Stimulated activated naive B cell treated with anti-CD40 and anti-IgM and Interleukin-4, amounts not matched to agents 10 μg/mL and 1 μg/mL and 100 μg/mL, for 72 hours (primary cell): Measurements from ENCODE around the gene TSFM.

Experiments used
- ATAC-seq, 2 donors: fragments of 150-1000 bp; cut with Tn5 transposase; replicated peaks; 2 replicates each; pipeline ENCODE4 v1.10.0; 2021; ENCODE audit warnings: moderate library complexity in 1 of 2
- DNase-seq: peaks from one replicate; pipeline ENCODE4 v3.0.0; 2021
- H3K27ac Mint-ChIP-seq: one replicate; pipeline ENCODE4 v1.8.0; 2022; ENCODE audit warnings: mild to moderate bottlenecking, mixed read lengths
- H3K27me3 Mint-ChIP-seq, 2 donors: one replicate each; pipeline ENCODE4 v1.8.0; 2022; ENCODE audit warnings: mixed read lengths in 2 of 2
- H3K36me3 Mint-ChIP-seq, 2 donors: one replicate each; pipeline ENCODE4 v1.8.0; 2022; ENCODE audit warnings: mixed read lengths in 2 of 2, mild to moderate bottlenecking in 1 of 2
- H3K4me1 Mint-ChIP-seq, 2 donors: one replicate each; pipeline ENCODE4 v1.8.0; 2022; ENCODE audit warnings: mixed read lengths in 2 of 2, mild to moderate bottlenecking in 1 of 2
- H3K4me3 Mint-ChIP-seq, 2 donors: one replicate each; pipeline ENCODE4 v1.8.0; 2022; ENCODE audit warnings: mild to moderate bottlenecking in 2 of 2, mixed read lengths in 2 of 2, moderate library complexity in 1 of 2
- H3K9me3 Mint-ChIP-seq, 2 donors: one replicate each; pipeline ENCODE4 v1.8.0; 2022; ENCODE audit warnings: mixed read lengths in 2 of 2, mild to moderate bottlenecking in 1 of 2

Gene TSFM

DNA sequence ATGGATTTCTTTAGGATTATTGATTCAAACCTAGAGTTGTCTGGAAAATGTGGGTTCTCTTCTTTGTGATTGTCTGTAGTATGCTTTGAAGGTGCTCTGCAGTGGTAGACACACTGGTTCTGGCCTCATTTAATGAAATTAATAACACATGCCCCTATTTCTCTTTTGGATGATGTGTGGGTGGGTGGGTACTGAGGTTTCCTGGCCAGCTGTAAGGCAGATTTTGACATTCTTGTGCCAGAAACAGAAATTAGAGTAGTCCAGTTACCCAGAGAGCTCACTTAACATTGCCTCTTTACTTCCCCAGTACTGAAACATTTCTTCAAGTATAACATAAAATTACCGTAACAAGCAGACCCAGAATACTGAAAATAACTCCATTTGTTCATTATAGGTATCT lies 14.4 kb downstream of the TSFM start:
- peak overlapping the region; percentile 20 for H3K27ac Mint-ChIP-seq
- H3K27me3 Mint-ChIP-seq, result no peaks in the 10 kb centered on the region
- H3K4me1 Mint-ChIP-seq, result no peaks in the 10 kb centered on the region
- peaks cover 28 to 50% of the 10 kb centered on the region in 2 donors for H3K36me3 Mint-ChIP-seq
- DNase-seq (no peak), ATAC-seq (no peak)
- no peak overlapping the region for H3K4me3 Mint-ChIP-seq
- no peaks in the 10 kb centered on the region for H3K9me3 Mint-ChIP-seq

GRCh38 chr12:57797933-57798332 lies 15.3 kb downstream of the TSFM start:
- Mint-ChIP-seq H3K4me3 (no peak overlapping the region), H3K9me3 (no peaks in the 10 kb centered on the region), H3K36me3 (peaks cover 20 to 48% of the 10 kb centered on the region in 2 donors), H3K4me1 (no peaks in the 10 kb centered on the region), H3K27ac (no peak overlapping the region), H3K27me3 (no peaks in the 10 kb centered on the region)
- DNase-seq, result no peak
- ATAC-seq, result no peak

DNA sequence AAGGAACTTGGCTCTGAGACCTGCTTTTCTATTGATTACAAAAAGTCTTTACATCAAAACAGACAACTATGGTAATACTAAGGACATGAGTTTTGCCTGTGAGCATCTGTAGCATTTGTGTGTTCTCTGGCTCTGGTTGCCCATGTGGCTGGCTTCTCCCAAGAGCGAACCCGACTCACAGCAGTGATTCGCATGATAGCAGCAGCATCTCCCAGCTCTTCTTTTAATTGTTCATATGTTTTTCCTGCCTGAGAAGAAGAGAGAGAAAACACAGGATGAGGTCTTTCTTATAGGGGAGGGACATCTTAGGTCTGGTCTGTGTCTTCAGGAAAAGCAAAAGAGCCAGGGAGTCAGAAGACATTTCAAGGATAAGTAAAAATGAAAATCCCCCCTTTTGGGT lies 18.4 kb downstream of the TSFM start:
- peaks cover 14 to 34% of the 10 kb centered on the region in 2 donors for H3K36me3 Mint-ChIP-seq
- H3K9me3 Mint-ChIP-seq, result no peaks in the 10 kb centered on the region
- no peaks in the 10 kb centered on the region for H3K4me1 Mint-ChIP-seq
- peak overlapping the region; percentile 37 for H3K27ac Mint-ChIP-seq
- no peaks in the 10 kb centered on the region for H3K27me3 Mint-ChIP-seq
- H3K4me3 Mint-ChIP-seq, result no peak overlapping the region
- DNase-seq (no peak), ATAC-seq (no peak)

GRCh38 chr12:57802607-57803006 lies 20.0 kb downstream of the TSFM start:
- H3K4me1 Mint-ChIP-seq, result no peaks in the 10 kb centered on the region
- H3K36me3 Mint-ChIP-seq, result peaks cover 13 to 27% of the 10 kb centered on the region in 2 donors
- H3K27me3 Mint-ChIP-seq, result no peaks in the 10 kb centered on the region
- no peak overlapping the region for H3K4me3 Mint-ChIP-seq
- H3K27ac Mint-ChIP-seq, result no peak overlapping the region
- DNase-seq (no peak), ATAC-seq (no peak)
- H3K9me3 Mint-ChIP-seq, result no peaks in the 10 kb centered on the region

DNA sequence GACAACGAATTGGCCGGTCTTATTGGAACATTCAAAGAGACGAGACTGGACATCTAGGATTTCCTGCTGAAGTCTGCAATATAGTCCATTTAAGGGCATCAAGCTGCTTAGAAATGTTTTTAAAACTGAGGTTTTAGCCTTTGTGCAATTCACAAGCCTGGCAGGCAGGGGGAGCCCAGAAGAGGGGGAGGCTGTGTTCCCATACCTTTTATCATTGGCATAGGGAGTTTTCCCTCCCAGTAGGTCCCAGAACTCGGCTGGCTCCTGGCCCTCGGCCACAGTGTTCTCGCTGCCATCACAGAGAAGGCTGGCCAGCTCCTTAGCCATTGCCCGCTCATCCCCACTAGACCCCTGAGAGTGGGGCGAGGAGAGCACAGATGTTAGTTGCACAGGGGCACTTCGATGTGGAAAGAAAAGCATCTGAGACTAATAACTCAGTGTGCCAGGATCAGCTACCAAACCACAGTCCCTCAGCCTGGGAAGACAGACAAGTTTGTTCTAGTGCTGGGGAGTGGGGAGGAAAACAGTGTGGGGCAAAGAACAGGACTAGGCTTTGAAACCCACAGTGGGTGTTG lies 20.8 kb downstream of the TSFM start:
- Mint-ChIP-seq H3K27ac (no peak overlapping the region), H3K4me1 (no peaks in the 10 kb centered on the region), H3K4me3 (no peak overlapping the region), H3K36me3 (peaks cover 13 to 21% of the 10 kb centered on the region in 2 donors), H3K9me3 (no peaks in the 10 kb centered on the region), H3K27me3 (no peaks in the 10 kb centered on the region)
- ATAC-seq, result peak in 1 of 2 donors; percentile 38
- no peak for DNase-seq

DNA sequence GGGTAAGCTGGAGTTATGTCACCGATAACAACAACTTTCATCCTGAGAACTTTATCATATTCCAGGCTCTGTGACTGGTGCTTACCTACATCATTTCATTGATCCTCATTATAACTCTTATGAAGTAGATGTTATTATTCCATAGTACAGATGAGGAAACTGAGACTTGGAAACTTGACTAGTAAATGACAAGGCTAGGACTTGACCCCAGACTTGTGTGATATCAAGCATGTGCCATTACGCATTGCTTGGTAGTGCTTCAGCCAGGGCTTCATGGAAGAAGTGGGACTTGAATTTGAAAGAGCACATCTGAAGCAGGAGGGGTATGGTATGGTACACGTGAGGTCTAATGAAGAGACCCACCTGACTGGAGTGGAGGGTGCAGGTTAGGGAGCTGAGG lies 24.1 kb downstream of the TSFM start:
- DNase-seq (no peak), ATAC-seq (no peak)
- H3K27ac Mint-ChIP-seq, result no peak overlapping the region
- peaks cover 11% of the 10 kb centered on the region in 2 donors for H3K36me3 Mint-ChIP-seq
- no peaks in the 10 kb centered on the region for H3K27me3 Mint-ChIP-seq
- no peaks in the 10 kb centered on the region for H3K4me1 Mint-ChIP-seq
- H3K4me3 Mint-ChIP-seq, result no peak overlapping the region
- H3K9me3 Mint-ChIP-seq, result no peaks in the 10 kb centered on the region

- ATAC-seq (no peak), DNase-seq (no peak)
- Mint-ChIP-seq H3K9me3 (no peaks in the 10 kb centered on the region), H3K27ac (no peak overlapping the region), H3K4me3 (no peak overlapping the region), H3K36me3 (peaks cover 14 to 15% of the 10 kb centered on the region in 2 donors), H3K27me3 (no peaks in the 10 kb centered on the region), H3K4me1 (no peaks in the 10 kb centered on the region)
Measured at GRCh38 chr12:57807285-57807684, 24.7 kb downstream of the TSFM start.

- no peak for ATAC-seq
- H3K27ac Mint-ChIP-seq, result no peak overlapping the region
- no peaks in the 10 kb centered on the region for H3K27me3 Mint-ChIP-seq
- H3K36me3 Mint-ChIP-seq, result peaks cover 9 to 15% of the 10 kb centered on the region in 2 donors
- no peak overlapping the region for H3K4me3 Mint-ChIP-seq
- H3K4me1 Mint-ChIP-seq, result no peaks in the 10 kb centered on the region
- DNase-seq, result no peak
- H3K9me3 Mint-ChIP-seq, result no peaks in the 10 kb centered on the region
Measured at GRCh38 chr12:57808351-57808750, 25.8 kb downstream of the TSFM start.

DNA sequence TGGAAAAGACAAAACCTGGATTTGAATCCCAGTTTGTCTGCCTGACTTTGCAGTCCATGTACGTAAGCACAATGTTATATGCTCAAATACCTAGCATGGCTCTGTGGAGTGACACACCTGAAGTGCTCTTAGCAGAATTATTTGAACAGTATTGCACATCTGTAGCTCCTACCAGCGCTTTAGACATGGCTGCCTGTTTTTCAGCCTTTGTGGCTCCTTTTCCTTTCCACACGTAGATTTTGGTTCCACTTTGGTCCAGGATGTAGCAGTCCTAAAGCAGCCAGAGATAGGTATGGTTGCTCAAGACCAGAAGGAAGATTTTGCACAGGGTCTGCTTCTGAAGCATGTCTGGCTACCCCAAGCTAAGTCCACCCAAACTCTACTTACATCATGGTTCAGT lies 26.8 kb downstream of the TSFM start:
- ATAC-seq (no peak), DNase-seq (no peak)
- Mint-ChIP-seq H3K9me3 (no peaks in the 10 kb centered on the region), H3K27me3 (no peaks in the 10 kb centered on the region), H3K36me3 (peaks cover 12 to 13% of the 10 kb centered on the region in 2 donors), H3K27ac (no peak overlapping the region), H3K4me1 (no peaks in the 10 kb centered on the region), H3K4me3 (no peak overlapping the region)

DNA sequence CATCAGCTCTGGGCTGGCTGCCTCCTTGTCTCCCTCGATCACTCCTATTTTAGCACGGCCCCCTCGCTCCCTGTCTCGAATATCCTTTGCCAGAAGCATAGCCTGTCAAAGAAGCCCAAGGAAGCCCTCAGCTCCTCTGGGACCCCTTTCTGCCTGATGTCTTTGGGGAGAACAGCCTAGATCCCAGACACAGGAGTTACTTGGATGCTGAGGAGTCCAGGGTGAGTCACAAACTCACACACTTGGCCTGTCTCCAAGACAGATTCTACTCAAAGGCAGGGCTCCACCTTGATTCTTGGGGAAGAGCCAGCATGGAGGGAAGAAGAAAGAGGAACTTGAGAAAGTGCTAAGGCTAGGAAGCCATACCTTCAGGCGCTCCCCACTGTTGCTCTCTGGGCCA lies 27.9 kb downstream of the TSFM start:
- Mint-ChIP-seq H3K27ac (no peak overlapping the region), H3K4me3 (no peak overlapping the region), H3K36me3 (peaks cover 13 to 14% of the 10 kb centered on the region in 2 donors), H3K9me3 (no peaks in the 10 kb centered on the region), H3K27me3 (no peaks in the 10 kb centered on the region), H3K4me1 (no peaks in the 10 kb centered on the region)
- no peak for ATAC-seq
- DNase-seq, result no peak

DNA sequence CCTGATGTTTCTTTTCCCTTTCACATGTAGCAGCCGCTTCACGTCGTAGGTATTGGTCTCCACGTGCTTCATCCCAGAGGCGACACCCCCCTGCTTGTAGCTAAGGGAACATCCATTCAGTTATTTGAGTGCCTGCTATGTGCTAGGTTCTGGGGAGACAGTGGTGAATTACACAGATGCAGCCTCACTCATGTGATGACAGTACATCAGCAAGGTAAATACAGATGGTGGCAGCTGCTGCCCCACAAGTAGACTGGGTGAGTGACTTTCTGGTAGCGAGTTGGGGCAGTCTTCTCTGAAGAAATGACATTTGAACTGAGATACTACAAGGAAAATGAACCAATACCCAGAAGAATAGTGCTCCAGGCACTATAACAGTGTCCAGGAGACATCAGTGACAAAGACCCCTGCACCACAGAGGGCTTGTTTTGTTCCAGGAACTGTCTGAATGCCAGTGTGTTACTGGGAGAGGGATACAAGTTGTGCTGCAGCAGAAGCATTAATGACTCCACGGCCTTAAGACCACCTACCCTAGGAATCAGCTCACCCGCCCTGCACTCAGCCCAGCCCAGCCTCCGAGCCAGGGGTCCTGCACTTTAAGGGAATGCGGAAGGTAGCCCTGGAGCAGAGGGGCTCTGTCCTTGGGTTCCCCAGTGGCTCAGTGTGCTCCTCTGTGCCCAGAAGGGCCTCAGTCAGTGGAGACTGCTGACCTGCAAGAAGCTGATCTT lies 28.6 kb downstream of the TSFM start:
- no peak for DNase-seq
- Mint-ChIP-seq H3K4me1 (no peaks in the 10 kb centered on the region), H3K4me3 (no peak overlapping the region), H3K36me3 (peaks cover 13% of the 10 kb centered on the region in 2 donors), H3K27me3 (no peaks in the 10 kb centered on the region), H3K9me3 (no peaks in the 10 kb centered on the region), H3K27ac (no peak overlapping the region)
- no peak for ATAC-seq

GRCh38 chr12:57813111-57813970 lies 30.8 kb downstream of the TSFM start:
- Mint-ChIP-seq H3K4me3 (no peak overlapping the region), H3K4me1 (no peaks in the 10 kb centered on the region), H3K27me3 (no peaks in the 10 kb centered on the region), H3K9me3 (no peaks in the 10 kb centered on the region), H3K27ac (no peak overlapping the region), H3K36me3 (peaks cover 12 to 15% of the 10 kb centered on the region in 2 donors)
- ATAC-seq (no peak), DNase-seq (no peak)

- ATAC-seq (no peak), DNase-seq (no peak)
- no peaks in the 10 kb centered on the region for H3K9me3 Mint-ChIP-seq
- no peaks in the 10 kb centered on the region for H3K4me1 Mint-ChIP-seq
- no peak overlapping the region for H3K27ac Mint-ChIP-seq
- H3K4me3 Mint-ChIP-seq, result no peak overlapping the region
- H3K36me3 Mint-ChIP-seq, result peaks cover 20% of the 10 kb centered on the region in 2 donors
- no peaks in the 10 kb centered on the region for H3K27me3 Mint-ChIP-seq
Measured at GRCh38 chr12:57813971-57814772, 31.6 kb downstream of the TSFM start.
